ENCODE measurements around the gene CCDC24. TPM values are rescaled to one million over a fixed set of nuclear protein-coding genes. Genes with fewer than 3 reads are reported as not detected.

CCDC24 gene
- total RNA-seq, 1 donor from 2014 or later, result 14.5 TPM

DNA sequence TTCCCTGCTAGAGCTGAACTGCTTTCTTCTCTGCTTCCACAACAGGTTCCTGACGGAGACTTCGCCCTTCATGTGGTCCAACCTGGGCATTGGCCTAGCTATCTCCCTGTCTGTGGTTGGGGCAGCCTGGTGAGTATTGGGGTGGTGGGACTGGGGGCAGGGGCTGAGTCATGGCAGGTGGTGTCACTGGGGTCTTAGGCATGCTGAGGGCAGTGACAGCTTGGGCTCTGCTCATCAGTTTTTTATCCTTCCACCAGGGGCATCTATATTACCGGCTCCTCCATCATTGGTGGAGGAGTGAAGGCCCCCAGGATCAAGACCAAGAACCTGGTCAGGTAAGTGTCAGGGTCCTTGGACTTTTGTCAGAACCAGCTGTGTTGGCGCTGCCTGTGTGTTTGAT is 15.4 kb upstream of the CCDC24 start:
- DNase-seq (ENCODE audit: extremely low spot score in 2 of 2), result no peak
- TF ChIP-seq POLR2A (IDR thresholded peaks at IDR 0.05) (no peak), POLR2AphosphoS5 (IDR thresholded peaks at IDR 0.05; ENCODE audit: insufficient read depth in 1 of 2, low read depth in 1 of 2) (no peak)
- TF ChIP-seq, protein P1, sequence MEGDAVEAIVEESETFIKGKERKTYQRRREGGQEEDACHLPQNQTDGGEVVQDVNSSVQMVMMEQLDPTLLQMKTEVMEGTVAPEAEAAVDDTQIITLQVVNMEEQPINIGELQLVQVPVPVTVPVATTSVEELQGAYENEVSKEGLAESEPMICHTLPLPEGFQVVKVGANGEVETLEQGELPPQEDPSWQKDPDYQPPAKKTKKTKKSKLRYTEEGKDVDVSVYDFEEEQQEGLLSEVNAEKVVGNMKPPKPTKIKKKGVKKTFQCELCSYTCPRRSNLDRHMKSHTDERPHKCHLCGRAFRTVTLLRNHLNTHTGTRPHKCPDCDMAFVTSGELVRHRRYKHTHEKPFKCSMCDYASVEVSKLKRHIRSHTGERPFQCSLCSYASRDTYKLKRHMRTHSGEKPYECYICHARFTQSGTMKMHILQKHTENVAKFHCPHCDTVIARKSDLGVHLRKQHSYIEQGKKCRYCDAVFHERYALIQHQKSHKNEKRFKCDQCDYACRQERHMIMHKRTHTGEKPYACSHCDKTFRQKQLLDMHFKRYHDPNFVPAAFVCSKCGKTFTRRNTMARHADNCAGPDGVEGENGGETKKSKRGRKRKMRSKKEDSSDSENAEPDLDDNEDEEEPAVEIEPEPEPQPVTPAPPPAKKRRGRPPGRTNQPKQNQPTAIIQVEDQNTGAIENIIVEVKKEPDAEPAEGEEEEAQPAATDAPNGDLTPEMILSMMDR (IDR thresholded peaks at IDR 0.05), result no peak
- intact Hi-C loops (cut with DNase I), result no loop called here
- peaks cover 0 to 20% of the 10 kb centered on the region in 2 donors for H3K36me3 ChIP-seq
- H3K9me3 ChIP-seq, result no peaks in the 10 kb centered on the region
- H3K4me3 ChIP-seq, result peak overlapping the region; percentile 76 to 94
- peak overlapping the region; percentile 92 for H3K27ac ChIP-seq
- peaks cover 61% of the 10 kb centered on the region for H3K4me1 ChIP-seq
- no peaks in the 10 kb centered on the region for H3K27me3 ChIP-seq

DNA sequence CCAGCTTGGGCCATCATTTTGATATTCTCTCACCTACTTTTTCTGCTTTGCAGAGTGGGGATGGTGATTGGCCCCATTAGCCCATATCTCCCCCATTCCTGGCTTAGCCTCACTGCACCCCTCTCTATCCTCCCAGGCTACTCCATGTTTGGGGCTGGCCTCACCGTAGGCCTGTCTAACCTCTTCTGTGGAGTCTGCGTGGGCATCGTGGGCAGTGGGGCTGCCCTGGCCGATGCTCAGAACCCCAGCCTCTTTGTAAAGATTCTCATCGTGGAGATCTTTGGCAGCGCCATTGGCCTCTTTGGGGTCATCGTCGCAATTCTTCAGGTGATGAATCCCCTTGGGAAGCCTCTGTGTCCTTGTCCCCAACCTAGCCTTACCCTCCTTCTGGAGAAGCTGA is 14.5 kb upstream of the CCDC24 start:
- no peak overlapping the region for H3K4me3 ChIP-seq
- no peaks in the 10 kb centered on the region for H3K9me3 ChIP-seq
- intact Hi-C loops (cut with DNase I), result no loop called here
- DNase-seq (ENCODE audit: extremely low spot score in 2 of 2), result no peak
- H3K36me3 ChIP-seq, result peaks cover 0 to 20% of the 10 kb centered on the region in 2 donors
- TF ChIP-seq, protein P1 (IDR thresholded peaks at IDR 0.05), result no peak
- TF ChIP-seq POLR2AphosphoS5 (IDR thresholded peaks at IDR 0.05; ENCODE audit: insufficient read depth in 1 of 2, low read depth in 1 of 2), result no peak
- no peak for TF ChIP-seq POLR2A (IDR thresholded peaks at IDR 0.05)
- no peak overlapping the region for H3K27ac ChIP-seq
- H3K4me1 ChIP-seq, result peaks cover 67% of the 10 kb centered on the region
- no peaks in the 10 kb centered on the region for H3K27me3 ChIP-seq

DNA sequence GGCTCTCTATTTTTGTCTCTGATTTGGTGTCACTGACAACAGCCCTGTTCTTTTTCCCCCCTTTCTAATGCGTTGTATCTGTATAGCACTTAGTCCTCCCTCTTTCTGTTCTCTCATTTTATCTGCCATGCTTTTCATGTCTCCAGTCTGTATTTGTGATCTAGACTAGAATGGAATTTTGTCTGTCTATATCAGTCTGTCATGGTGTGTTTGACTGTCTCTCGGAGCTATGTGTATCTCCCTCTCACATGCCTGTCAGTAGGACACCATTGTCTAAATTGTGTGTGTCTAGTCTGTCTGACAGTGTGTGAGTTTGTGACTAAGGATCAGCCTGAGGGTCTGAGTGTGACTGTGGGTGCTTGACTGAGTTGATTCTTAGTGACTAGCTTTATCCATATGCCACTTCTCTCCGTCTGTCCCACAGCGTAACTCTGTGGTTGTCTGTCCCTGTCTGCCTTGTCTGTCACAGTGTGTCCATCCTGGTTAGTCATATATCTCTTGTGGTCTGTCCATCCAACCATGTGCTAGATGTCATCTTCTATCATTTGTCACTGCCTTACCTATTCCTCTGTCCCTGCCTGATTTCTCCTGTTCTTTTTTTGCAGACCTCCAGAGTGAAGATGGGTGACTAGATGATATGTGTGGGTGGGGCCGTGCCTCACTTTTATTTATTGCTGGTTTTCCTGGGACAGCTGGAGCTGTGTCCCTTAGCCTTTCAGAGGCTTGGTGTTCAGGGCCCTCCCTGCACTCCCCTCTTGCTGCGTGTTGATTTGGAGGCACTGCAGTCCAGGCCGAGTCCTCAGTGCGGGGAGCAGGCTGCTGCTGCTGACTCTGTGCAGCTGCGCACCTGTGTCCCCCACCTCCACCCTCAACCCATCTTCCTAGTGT is 13.8 kb upstream of the CCDC24 start:
- H3K4me3 ChIP-seq, result no peak overlapping the region
- no peak for DNase-seq (ENCODE audit: extremely low spot score in 2 of 2)
- H3K36me3 ChIP-seq, result peaks cover 0 to 16% of the 10 kb centered on the region in 2 donors
- H3K27ac ChIP-seq, result no peak overlapping the region
- intact Hi-C loops (cut with DNase I), result no loop called here
- no peaks in the 10 kb centered on the region for H3K27me3 ChIP-seq
- no peak for TF ChIP-seq POLR2A (IDR thresholded peaks at IDR 0.05)
- TF ChIP-seq, protein P1 (IDR thresholded peaks at IDR 0.05), result no peak
- H3K9me3 ChIP-seq, result no peaks in the 10 kb centered on the region
- H3K4me1 ChIP-seq, result peaks cover 67% of the 10 kb centered on the region

DNA sequence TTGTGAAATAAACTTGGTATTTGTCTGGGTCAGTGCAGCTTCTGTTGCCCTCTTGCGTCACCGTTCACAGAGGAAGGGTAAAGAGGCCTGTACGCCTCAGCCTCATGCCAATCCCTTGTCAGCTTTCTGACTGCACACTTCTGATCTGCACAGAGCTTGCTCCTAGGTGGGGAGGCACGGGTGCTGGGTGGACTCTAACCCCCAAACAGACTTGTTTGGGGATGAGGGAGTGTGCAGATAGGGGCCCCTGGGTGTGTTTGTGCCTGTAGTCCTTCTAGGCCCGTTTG is 13.2 kb upstream of the CCDC24 start:
- H3K9me3 ChIP-seq, result no peaks in the 10 kb centered on the region
- DNase-seq (ENCODE audit: extremely low spot score in 2 of 2), result no peak
- no peak overlapping the region for H3K27ac ChIP-seq
- TF ChIP-seq POLR2A (IDR thresholded peaks at IDR 0.05), result no peak
- TF ChIP-seq, protein P1 (IDR thresholded peaks at IDR 0.05), result no peak
- peaks cover 67% of the 10 kb centered on the region for H3K4me1 ChIP-seq
- peak overlapping the region in 1 of 2 donors; percentile 44 for H3K4me3 ChIP-seq
- H3K36me3 ChIP-seq, result peaks cover 0 to 11% of the 10 kb centered on the region in 2 donors
- intact Hi-C loops (cut with DNase I), result no loop called here
- no peaks in the 10 kb centered on the region for H3K27me3 ChIP-seq

GRCh38 chr1:43978551-43979260 is 12.7 kb upstream of the CCDC24 start, which contains the start of gene B4GALT2:
Gene B4GALT2 (plus strand): TSS chr1:43979210. CDS start chr1:43981161, 1,951 bp downstream.
- TF ChIP-seq POLR2AphosphoS5 (IDR thresholded peaks at IDR 0.05; ENCODE audit: insufficient read depth in 1 of 2, low read depth in 1 of 2) (no peak), POLR2A (IDR thresholded peaks at IDR 0.05) (no peak)
- TF ChIP-seq, protein P1 (IDR thresholded peaks at IDR 0.05), result no peak
- H3K27me3 ChIP-seq, result no peaks in the 10 kb centered on the region
- intact Hi-C loops (cut with DNase I), result no loop called here
- peaks cover 67% of the 10 kb centered on the region for H3K4me1 ChIP-seq
- peak within 1 kb of the TSS; percentile 72 for H3K27ac ChIP-seq
- peaks cover 0 to 11% of the 10 kb centered on the region in 2 donors for H3K36me3 ChIP-seq
- no peaks in the 10 kb centered on the region for H3K9me3 ChIP-seq
- DNase-seq (ENCODE audit: extremely low spot score in 2 of 2), result no peak
- peak within 1 kb of the TSS; percentile 68 to 92 for H3K4me3 ChIP-seq
